MG63 (cell line): ENCODE measurements around the gene TAGLN3. TPM values are rescaled to one million over a fixed set of nuclear protein-coding genes. Genes with fewer than 3 reads are reported as not detected.
A peak's percentile ranks its signal among the peaks of the same experiment; 100 is the strongest.

Experiments
- DNase-seq: peaks from one replicate; pipeline ENCODE4 v3.0.0-alpha.2; 2020
- H3K27me3 ChIP-seq: fragments of 250-450 bp; sonication (Bioruptor Pico); 2 replicates; pipeline ENCODE4 v1.5.1; 2020; ENCODE audit warnings: mild to moderate bottlenecking, moderate library complexity
- H3K36me3 ChIP-seq: fragments of 250-450 bp; sonication (Bioruptor Pico); 2 replicates; pipeline ENCODE4 v1.5.1; 2020; ENCODE audit warnings: mild to moderate bottlenecking, moderate library complexity
- H3K4me3 ChIP-seq: fragments of 250-450 bp; sonication (Bioruptor Pico); 2 replicates; pipeline ENCODE4 v1.5.1; 2020; ENCODE audit warnings: mild to moderate bottlenecking, moderate library complexity
- H3K9me3 ChIP-seq: fragments of 250-450 bp; sonication (Bioruptor Pico); 2 replicates; pipeline ENCODE4 v1.5.1; 2020; ENCODE audit warnings: mild to moderate bottlenecking, moderate library complexity
- total RNA-seq: library from RNA; depleted of rRNA; stranded (reverse); fragments of >200 nt; shearing (Covaris generic); gene quantifications from 2 replicates; pipeline ENCODE4 v1.2.3, GENCODE V29; 2014; ENCODE audit warnings: low replicate concordance; rRNA removed

Gene TAGLN3
- total RNA-seq: not detected in 2 replicates

- H3K36me3 ChIP-seq: no peaks in the 10 kb centered on the region
- no peak within 1 kb of the TSS for H3K4me3 ChIP-seq
- no peak for DNase-seq
Measured at GRCh38 chr3:111998636-111999483, at the start of gene TAGLN3. TSS of gene TAGLN3 (plus strand) at chr3:111998922. CDS start at chr3:111999423, 501 bp downstream.

DNA sequence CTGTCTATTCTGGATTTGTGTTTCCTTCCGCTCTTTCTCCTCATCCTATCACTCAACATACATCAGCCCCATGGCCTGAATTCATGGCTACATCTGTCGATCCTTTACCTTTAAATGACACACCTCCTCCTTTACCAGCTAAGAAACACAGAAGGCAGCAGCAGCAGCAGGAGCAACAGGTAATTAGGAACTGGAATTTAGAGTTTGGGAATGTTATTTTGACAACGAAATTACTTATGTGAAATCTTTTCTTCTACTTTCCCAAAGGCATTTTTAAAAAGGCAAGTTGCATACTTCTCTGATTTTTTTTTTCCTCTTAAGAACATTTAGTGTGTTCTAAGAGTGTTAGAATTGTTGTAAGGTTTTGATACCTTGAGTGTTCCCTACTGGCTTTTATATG, 49.0 kb upstream of the TAGLN3 start:
- no peak overlapping the region for H3K4me3 ChIP-seq
- H3K27me3 ChIP-seq: no peaks in the 10 kb centered on the region
- peaks cover 9% of the 10 kb centered on the region; the same call in 1 of the 2 replicates for H3K36me3 ChIP-seq
- DNase-seq: no peak
- no peaks in the 10 kb centered on the region for H3K9me3 ChIP-seq

More at GRCh38 chr3:111998636-111999483, at the start of gene TAGLN3:
- H3K9me3 ChIP-seq: no peaks in the 10 kb centered on the region
- H3K27me3 ChIP-seq: no peaks in the 10 kb centered on the region

DNA sequence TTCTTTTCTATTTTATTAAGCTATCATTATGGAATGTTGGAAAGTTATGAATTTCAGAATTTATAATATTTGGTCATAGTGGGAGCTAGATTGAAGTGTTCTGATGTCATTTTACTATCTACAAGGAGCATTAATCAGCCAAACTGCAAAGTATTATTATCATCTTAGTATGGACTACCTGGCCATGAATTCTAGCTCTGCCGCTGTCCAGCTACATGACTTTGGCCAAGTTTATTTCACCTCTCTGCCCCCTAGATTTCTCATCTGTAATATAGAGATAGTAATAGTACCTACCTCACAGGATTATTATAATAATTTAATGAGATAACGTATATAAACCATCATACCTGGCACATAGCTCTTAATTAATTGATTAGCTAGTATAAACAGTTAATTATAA, 47.7 kb upstream of the TAGLN3 start:
- H3K27me3 ChIP-seq: no peaks in the 10 kb centered on the region
- no peak for DNase-seq
- H3K36me3 ChIP-seq: peaks cover 9% of the 10 kb centered on the region; the same call in 1 of the 2 replicates
- no peak overlapping the region for H3K4me3 ChIP-seq
- H3K9me3 ChIP-seq: no peaks in the 10 kb centered on the region

DNA sequence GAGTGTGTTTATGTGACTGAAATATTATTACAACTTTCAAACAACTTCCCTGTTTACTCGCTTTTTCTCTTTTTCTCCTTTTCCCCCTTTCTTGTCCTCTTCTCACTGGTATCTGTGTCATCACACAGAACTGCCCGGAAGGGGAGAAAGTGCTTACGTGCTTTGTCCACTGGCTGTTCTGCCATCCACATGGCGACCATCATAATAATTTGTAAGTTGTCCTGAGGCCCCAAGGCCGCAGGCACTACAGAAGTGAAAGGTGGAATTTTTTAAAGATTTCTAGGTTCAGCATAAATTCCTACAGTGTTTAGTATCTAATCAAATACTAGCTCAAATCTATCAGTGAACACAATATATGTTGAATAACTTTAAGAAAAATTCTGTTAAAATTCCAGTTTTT, 46.6 kb upstream of the TAGLN3 start:
- Histone ChIP-seq H3K36me3 (peaks cover 7% of the 10 kb centered on the region; the same call in 1 of the 2 replicates), H3K9me3 (no peaks in the 10 kb centered on the region), H3K27me3 (no peaks in the 10 kb centered on the region), H3K4me3 (no peak overlapping the region)
- no peak for DNase-seq

GRCh38 chr3:111952866-111953450, 45.8 kb upstream of the TAGLN3 start:
- Histone ChIP-seq H3K4me3 (no peak overlapping the region), H3K27me3 (no peaks in the 10 kb centered on the region), H3K9me3 (no peaks in the 10 kb centered on the region), H3K36me3 (peaks cover 7% of the 10 kb centered on the region; the same call in 1 of the 2 replicates)
- no peak for DNase-seq

GRCh38 chr3:111954228-111954990, 44.3 kb upstream of the TAGLN3 start:
- peak; percentile 53 for DNase-seq
- Histone ChIP-seq H3K4me3 (no peak overlapping the region), H3K36me3 (peaks cover 7% of the 10 kb centered on the region; the same call in 1 of the 2 replicates), H3K9me3 (no peaks in the 10 kb centered on the region), H3K27me3 (no peaks in the 10 kb centered on the region)

- Histone ChIP-seq H3K9me3 (no peaks in the 10 kb centered on the region), H3K4me3 (no peak overlapping the region), H3K27me3 (no peaks in the 10 kb centered on the region), H3K36me3 (peaks cover 4% of the 10 kb centered on the region; the same call in 1 of the 2 replicates)
- DNase-seq: no peak
Measured at GRCh38 chr3:111955876-111956275, 42.8 kb upstream of the TAGLN3 start.

DNA sequence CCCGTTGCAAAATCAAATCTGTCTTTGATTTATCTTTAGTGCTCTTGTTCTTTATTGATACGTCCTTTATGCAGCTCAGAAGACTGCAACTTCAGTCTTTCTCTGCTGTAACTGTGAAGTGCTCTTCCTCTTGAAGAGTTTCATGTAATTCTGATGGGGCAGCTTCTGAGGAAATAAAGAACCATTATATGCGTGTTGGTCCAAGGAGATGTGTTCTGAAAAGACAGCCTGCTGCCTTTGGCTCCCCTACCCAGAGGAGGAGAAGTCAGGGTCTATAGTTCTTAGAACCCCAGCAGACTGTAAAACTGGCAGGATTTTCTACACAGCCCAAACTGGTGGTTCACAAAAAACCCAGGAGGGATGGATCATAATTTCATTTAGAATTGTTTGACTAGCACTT, 42.3 kb upstream of the TAGLN3 start:
- Histone ChIP-seq H3K27me3 (no peaks in the 10 kb centered on the region), H3K36me3 (peaks cover 4% of the 10 kb centered on the region; the same call in 1 of the 2 replicates), H3K4me3 (no peak overlapping the region), H3K9me3 (no peaks in the 10 kb centered on the region)
- no peak for DNase-seq

DNA sequence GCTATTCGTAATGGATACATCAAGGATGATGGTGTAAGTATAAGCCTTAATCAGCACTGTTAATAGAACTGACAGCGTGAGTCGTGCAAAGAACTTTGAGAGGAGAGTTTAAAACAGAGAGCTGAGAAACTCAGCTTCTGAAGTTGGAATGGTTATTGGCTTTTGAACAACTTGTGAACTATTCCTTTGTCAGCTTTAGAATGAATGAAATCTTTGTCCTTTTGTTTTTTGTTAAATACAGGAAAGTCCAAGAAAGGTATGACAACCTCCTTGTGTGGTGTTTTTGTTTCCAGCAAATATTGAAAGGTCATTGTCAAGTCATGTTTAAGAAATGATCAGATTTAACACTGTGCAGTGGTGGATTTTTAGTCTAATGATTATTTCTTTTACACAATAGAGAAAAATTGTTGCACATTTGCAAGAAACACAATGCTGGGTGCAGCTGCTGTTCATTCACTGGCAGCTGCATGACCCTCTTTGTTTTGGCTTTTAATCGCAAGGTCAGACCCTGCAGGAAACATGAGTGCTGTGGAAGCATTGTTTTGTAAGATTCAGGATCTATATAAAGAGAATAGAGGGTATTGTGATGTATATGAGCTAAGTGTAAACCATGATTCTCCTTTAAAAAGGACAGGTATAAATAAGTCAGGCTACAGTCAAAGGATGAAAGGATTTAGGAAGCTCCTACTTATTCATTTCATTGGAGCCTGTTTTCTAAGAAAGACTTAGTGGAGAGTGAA, 41.6 kb upstream of the TAGLN3 start:
- Histone ChIP-seq H3K36me3 (peaks cover 4% of the 10 kb centered on the region; the same call in 1 of the 2 replicates), H3K27me3 (no peaks in the 10 kb centered on the region)
- DNase-seq: no peak

GRCh38 chr3:111961461-111962164, 37.1 kb upstream of the TAGLN3 start:
- H3K36me3 ChIP-seq: peaks cover 7% of the 10 kb centered on the region; the same call in 1 of the 2 replicates
- DNase-seq: no peak

More for the DNA sequence above, 41.6 kb upstream of the TAGLN3 start:
- Histone ChIP-seq H3K9me3 (no peaks in the 10 kb centered on the region), H3K4me3 (no peak overlapping the region)

DNA sequence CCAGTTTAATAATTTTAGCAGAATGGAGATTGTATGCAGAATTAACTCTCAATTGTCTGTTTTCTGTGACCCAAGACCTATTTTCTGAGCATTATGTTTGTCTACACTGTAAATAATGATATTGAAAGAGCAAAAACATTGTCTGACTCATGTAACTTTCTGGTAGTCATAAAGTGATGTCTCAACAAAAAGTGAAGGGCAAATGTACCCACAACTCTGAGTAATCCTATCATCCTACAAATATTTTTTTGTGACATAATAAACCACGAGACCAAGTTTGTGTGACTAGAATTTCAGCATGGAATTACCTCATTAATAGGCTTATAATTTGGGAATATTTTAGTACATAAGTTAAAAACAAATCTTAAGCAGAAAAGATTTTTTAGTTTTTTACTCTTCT, 35.3 kb upstream of the TAGLN3 start:
- no peaks in the 10 kb centered on the region for H3K27me3 ChIP-seq
- H3K36me3 ChIP-seq: peaks cover 7% of the 10 kb centered on the region; the same call in 1 of the 2 replicates
- no peak overlapping the region for H3K4me3 ChIP-seq
- no peak for DNase-seq
- H3K9me3 ChIP-seq: no peaks in the 10 kb centered on the region

More at GRCh38 chr3:111961461-111962164, 37.1 kb upstream of the TAGLN3 start:
- H3K9me3 ChIP-seq: no peaks in the 10 kb centered on the region
- H3K27me3 ChIP-seq: no peaks in the 10 kb centered on the region
- H3K4me3 ChIP-seq: no peak overlapping the region

DNA sequence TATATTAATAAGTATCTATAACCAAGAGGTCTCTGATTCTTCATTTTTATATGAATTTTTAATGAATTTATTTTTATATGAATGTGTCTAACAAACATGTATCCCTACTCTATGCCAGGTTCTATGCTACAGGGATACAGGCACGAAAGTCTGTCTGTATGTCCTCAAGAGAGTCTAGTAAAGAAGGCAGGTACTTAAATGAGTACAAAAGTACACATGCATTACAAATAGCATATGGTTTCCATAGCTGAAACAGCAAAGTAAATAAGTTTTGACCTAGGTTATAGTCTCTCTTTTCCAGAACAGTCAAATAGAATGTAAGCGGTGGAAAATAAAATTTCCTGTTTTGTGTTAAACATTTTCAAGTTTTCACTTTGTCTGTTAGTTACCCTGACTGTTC, 33.2 kb upstream of the TAGLN3 start:
- no peak for DNase-seq
- no peak overlapping the region for H3K4me3 ChIP-seq
- H3K9me3 ChIP-seq: no peaks in the 10 kb centered on the region
- no peaks in the 10 kb centered on the region for H3K27me3 ChIP-seq
- peaks cover 13% of the 10 kb centered on the region for H3K36me3 ChIP-seq

- DNase-seq: no peak
- peaks cover 15% of the 10 kb centered on the region for H3K36me3 ChIP-seq
- H3K4me3 ChIP-seq: no peak overlapping the region
- H3K9me3 ChIP-seq: no peaks in the 10 kb centered on the region
- H3K27me3 ChIP-seq: no peaks in the 10 kb centered on the region
Measured at GRCh38 chr3:111967068-111967467, 31.7 kb upstream of the TAGLN3 start.

- H3K36me3 ChIP-seq: peaks cover 15% of the 10 kb centered on the region
- peak; percentile 73 for DNase-seq
- no peaks in the 10 kb centered on the region for H3K9me3 ChIP-seq
Measured at GRCh38 chr3:111967651-111968274, 31.0 kb upstream of the TAGLN3 start.

DNA sequence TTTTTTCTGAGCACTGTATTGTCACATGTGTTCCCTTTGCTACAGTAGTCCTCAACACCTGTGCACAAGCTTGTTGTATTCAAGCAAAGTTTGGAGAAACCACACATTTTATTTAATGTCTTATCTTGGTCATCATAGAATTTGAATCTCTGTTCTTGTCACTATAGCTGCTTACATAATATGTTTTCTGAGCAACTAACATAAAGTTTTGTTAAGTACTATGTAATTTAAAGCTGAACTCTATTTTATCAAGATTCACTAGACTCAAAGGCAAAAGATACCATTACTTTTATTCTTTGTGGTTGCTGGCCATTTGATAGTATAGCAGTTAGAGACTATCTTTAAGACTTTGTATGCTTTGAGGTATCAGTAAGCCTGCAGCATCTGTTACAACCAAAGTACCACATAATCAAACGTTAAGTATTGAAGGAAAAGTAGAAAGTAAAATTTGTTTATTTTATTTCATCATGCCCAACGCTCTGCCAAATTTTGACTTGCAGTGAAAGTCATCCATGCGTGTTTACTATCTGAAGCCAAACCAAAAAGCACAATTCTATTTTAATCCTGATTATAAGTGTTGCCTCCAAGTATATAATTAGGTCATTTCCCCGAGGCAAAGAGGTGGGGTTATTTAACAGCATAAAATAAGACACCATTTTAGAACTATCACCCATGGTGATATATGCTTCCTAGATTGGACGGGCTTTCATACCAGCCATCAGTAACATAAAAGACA, 30.2 kb upstream of the TAGLN3 start:
- no peak for DNase-seq
- H3K36me3 ChIP-seq: peaks cover 15% of the 10 kb centered on the region
- no peak overlapping the region for H3K4me3 ChIP-seq
- no peaks in the 10 kb centered on the region for H3K9me3 ChIP-seq
- no peaks in the 10 kb centered on the region for H3K27me3 ChIP-seq

More at GRCh38 chr3:111967651-111968274, 31.0 kb upstream of the TAGLN3 start:
- H3K4me3 ChIP-seq: no peak overlapping the region
- no peaks in the 10 kb centered on the region for H3K27me3 ChIP-seq
